ENCODE measurements around the gene GSTA2. TPM values are rescaled to one million over a fixed set of nuclear protein-coding genes. Genes with fewer than 3 reads are reported as not detected.

The GSTA2 gene
- total RNA-seq, 1 donor from 2014 or later = not detected

DNA sequence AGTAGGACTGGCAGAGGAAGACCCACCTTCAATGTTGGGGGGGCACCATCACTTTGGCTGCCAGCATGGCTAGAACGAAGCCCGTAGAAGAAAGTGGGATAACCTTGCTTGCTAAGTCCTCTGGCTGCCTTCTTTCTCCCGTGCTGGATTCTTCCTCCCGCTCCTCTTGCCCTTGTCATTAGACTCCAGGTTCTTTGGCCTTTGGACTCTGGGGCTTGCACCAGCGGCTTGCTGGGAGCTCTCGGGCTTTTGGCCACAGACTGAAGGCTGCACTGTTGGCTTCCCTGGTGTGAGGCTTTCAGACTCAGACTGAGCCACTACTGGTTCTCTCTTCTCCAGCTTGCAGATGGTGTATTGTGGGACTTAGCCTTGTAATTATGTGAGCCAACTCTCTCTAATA, 28.2 kb downstream of the GSTA2 start:
- Mint-ChIP-seq H3K27me3 (no peaks in the 10 kb centered on the region), H3K27ac (no peak overlapping the region), H3K9me3 (peaks cover 6% of the 10 kb centered on the region), H3K4me1 (no peaks in the 10 kb centered on the region), H3K4me3 (no peak overlapping the region), H3K36me3 (ENCODE audit: low read depth) (no peaks in the 10 kb centered on the region)
- TF ChIP-seq CTCF (IDR thresholded peaks at IDR 0.05) = no peak
- ChIA-PET CTCF (no interaction called here), POLR2A (no interaction called here)
- ATAC-seq (ENCODE audit: low read depth) (no peak), DNase-seq (no peak)
- intact Hi-C loops (cut with micrococcal nuclease) = no loop called here

DNA sequence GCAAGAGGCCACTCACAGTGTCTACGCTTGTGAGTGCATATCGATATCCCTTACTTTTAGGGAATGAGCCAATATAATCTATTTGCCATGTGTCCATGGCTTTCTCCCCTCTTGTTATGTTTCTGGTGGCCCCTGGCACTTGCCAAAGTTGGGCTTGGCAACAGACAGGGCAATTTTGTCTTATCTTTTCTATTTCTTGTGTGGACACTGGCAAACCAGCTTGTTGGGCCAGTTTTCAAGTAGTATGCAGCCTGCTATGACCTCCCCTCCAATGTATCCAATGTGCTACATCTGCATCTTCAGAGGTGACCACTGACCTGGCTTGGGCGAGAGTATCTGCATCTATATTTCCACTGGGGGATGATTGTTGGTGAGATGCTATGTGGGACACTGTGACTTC, 29.2 kb downstream of the GSTA2 start:
- Mint-ChIP-seq H3K4me1 (no peaks in the 10 kb centered on the region), H3K36me3 (ENCODE audit: low read depth) (no peaks in the 10 kb centered on the region), H3K4me3 (no peak overlapping the region), H3K27me3 (no peaks in the 10 kb centered on the region), H3K27ac (no peak overlapping the region), H3K9me3 (no peaks in the 10 kb centered on the region)
- ChIA-PET CTCF (no interaction called here), POLR2A (no interaction called here)
- ATAC-seq (ENCODE audit: low read depth) = no peak
- TF ChIP-seq CTCF (IDR thresholded peaks at IDR 0.05) = no peak
- intact Hi-C loops (cut with micrococcal nuclease) = no loop called here
- no peak for DNase-seq

DNA sequence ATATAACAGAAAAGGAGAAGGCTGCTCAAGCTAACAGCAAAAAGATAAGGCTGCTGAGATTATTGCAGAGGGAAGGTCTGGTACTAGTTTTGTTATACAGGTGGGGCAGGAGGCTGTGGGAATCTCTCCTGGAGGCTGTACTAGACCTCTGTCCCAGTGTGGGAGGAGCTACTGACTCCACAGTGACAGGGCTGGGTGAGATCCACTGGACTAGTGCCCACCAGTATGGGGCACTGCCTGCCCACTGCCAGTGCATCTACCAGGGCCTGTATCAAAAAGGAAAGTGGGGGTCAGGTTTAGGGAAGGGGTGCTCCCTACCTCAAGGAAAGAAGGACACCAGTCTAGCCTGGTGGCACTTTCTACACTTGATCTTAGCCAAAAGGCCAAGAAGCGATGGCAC, 30.1 kb downstream of the GSTA2 start:
- no peaks in the 10 kb centered on the region for H3K4me1 Mint-ChIP-seq
- intact Hi-C loops (cut with micrococcal nuclease) = no loop called here
- H3K9me3 Mint-ChIP-seq = no peaks in the 10 kb centered on the region
- no peak overlapping the region for H3K27ac Mint-ChIP-seq
- no peaks in the 10 kb centered on the region for H3K27me3 Mint-ChIP-seq
- DNase-seq (no peak), ATAC-seq (ENCODE audit: low read depth) (no peak)
- POLR2A ChIA-PET = no interaction called here
- CTCF ChIA-PET = no interaction called here
- H3K4me3 Mint-ChIP-seq = no peak overlapping the region
- no peaks in the 10 kb centered on the region for H3K36me3 Mint-ChIP-seq (ENCODE audit: low read depth)
- no peak for TF ChIP-seq CTCF (IDR thresholded peaks at IDR 0.05)

- CTCF ChIA-PET = no interaction called here
- ATAC-seq (ENCODE audit: low read depth) = no peak
These were observed 31.6 kb downstream of the GSTA2 start for GRCh38 chr6:52731719-52732118.

DNA sequence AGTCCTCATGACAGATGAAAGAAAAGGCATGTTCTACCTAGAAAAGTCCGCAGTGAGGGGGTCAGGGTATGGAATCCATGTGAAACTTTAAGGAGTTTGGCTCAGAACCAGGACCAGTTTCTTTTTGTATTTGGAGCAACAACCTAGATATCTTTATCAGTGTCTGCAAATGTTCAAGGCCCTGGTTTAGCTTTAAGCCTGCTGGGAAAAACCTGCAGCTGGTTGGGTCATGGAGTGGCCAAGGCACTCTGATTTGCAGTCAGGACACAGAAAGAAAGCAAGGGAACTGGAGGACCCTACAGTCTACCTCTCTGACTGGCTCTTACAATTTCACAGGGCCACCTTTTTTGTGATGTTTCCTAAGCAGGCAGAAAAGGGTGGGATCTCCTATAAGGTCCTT, 33.7 kb downstream of the GSTA2 start:
- Mint-ChIP-seq H3K36me3 (ENCODE audit: low read depth) (no peaks in the 10 kb centered on the region), H3K4me1 (peaks cover 4% of the 10 kb centered on the region), H3K27ac (no peak overlapping the region), H3K9me3 (no peaks in the 10 kb centered on the region), H3K4me3 (no peak overlapping the region), H3K27me3 (no peaks in the 10 kb centered on the region)
- POLR2A ChIA-PET = no interaction called here
- TF ChIP-seq CTCF (IDR thresholded peaks at IDR 0.05) = no peak
- CTCF ChIA-PET = interaction anchor here (0.6 kb wide), 1 partner anchor 420 kb away, joined by 3 read pairs; no protein-coding TSS in a partner anchor
- intact Hi-C loops (cut with micrococcal nuclease) = no loop called here
- DNase-seq (no peak), ATAC-seq (ENCODE audit: low read depth) (no peak)

More at GRCh38 chr6:52731719-52732118, 31.6 kb downstream of the GSTA2 start:
- DNase-seq = no peak
- no peak overlapping the region for H3K4me3 Mint-ChIP-seq
- H3K27ac Mint-ChIP-seq = no peak overlapping the region
- POLR2A ChIA-PET = no interaction called here
- H3K27me3 Mint-ChIP-seq = no peaks in the 10 kb centered on the region
- no peak for TF ChIP-seq CTCF (IDR thresholded peaks at IDR 0.05)
- H3K36me3 Mint-ChIP-seq (ENCODE audit: low read depth) = no peaks in the 10 kb centered on the region
- H3K9me3 Mint-ChIP-seq = no peaks in the 10 kb centered on the region
- H3K4me1 Mint-ChIP-seq = no peaks in the 10 kb centered on the region
- intact Hi-C loops (cut with micrococcal nuclease) = no loop called here
